ENCODE data around the gene TMPRSS7.
"Not testable (repeated sequence)": the region's sequence is repeated elsewhere in the genome, so short reads cannot be mapped to it uniquely, and the experiment has no call there.

Gene TMPRSS7

DNA sequence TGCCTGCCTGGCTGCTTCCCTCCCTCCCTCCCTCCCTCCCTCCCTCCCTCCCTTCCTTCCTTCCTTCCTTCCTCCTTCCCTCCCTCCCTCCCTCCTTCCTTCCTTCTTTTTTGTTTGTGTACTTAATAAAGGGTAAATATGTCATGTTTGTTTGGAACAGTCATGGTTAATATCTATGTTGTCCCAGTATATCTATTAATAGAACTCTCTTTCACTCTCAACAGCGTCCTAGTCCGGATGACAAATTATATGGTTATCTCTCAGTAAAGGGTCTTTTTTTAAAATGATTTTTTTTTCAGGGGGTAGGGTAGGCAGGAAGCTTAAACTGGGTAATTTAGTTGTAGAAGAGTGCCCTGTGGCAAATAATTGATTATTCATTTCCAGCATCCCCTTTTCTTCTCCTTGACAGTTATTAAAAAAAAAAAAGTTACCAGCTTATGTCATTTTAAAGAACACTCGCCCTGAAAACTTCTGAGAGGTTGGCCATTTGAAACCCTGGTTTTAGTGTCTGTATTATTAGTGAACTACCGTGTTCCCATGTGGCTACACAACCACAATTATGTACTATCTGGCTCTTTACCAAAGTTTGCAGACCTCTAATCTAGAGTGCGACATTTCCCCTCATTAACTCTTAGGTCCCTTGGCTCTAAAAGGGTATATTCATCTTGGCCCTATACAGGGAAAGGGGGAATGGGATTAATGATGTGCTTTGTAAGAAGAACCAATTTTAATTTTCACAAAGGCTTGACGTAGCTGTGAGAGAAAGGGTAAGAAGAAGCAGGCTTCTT, 22.1 kb upstream of the TMPRSS7 start:
- no peak for DNase-seq

DNA sequence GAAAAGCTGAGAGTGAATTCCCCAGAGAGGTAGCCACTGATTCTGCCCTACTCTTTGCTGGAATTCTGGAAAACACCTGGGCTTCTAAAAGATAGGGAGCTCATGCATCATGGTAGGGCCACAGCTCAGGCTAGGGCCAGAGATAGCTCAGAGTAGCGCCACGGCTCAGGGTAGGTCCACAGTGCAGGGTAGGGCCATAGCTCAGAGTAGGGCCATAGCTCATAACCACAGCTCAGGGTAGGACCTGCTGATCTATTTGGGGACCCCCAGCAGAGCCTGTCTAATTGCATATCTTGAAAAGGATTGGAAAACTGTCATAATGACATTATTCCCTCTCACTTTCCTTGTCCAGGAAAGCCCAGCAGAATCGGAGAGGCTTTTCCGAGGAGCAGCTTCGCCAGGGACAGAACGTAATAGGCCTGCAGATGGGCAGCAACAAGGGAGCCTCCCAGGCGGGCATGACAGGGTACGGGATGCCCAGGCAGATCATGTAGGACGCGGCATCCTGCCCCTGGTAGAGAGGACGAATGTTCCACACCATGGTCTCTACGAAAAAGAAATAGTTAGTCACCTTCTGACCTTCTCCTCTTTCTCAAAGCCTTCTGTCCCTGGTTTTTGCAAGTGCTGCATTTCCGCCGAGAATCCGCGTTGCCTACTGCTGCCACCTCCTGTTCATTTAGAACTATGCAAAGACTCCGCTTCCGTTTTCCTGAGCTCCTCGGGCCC, 21.3 kb upstream of the TMPRSS7 start:
- DNase-seq, result no peak

DNA sequence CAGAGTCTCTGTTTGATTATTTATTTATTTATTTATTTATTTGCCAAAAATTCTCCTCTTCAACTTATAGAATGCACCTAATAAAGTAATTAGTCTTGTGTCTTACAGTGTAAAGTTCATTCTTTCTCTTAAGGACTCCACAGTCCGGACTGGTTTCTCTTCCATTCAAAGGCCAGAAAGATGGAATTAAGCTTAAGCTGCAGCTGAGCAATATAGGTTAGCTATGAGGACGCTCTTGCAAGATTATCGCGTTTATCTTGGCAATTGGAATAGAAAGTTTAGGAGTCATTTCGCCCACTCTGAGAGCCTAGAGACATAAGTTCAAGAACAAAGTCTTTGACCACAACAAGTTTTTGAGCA, 20.8 kb upstream of the TMPRSS7 start:
- DNase-seq, result no peak

DNA sequence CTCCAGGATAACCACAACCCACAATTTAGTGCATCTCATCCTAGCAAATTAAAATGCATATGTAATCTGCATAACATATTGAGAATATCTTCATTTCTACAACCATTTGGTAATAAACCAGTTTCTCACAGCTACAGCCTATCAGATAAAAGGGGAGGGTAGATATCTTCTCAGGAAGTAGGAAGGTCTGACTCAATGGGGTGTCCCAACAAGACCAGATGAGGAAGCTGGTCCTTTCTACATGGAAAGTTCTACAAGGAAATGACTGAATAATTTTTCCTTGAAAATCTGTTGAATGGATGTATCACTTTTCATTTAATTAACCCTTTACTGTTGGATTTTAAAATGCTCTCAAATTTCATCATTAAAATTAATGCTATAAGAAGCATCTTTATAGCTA, 17.4 kb upstream of the TMPRSS7 start:
- DNase-seq, result no peak

DNA sequence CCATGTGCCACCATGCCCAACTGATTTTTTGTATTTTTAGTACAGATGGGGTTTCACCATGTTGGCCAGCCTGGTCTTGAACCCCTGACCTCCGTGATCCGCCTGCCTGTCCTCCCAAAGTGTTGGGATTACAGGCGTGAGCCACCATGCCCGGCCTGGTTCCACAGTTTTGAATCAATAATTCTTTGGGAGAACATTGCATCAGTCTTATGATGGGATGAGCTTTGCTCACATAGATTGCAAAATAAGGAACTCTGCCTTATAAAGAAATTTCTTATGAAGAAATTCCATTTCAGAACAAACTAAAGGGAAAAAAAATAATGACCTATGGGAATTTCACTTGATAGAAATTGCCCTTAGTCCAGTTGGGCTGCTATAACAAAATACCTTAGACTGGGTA, 15.8 kb upstream of the TMPRSS7 start:
- DNase-seq, result no peak

DNA sequence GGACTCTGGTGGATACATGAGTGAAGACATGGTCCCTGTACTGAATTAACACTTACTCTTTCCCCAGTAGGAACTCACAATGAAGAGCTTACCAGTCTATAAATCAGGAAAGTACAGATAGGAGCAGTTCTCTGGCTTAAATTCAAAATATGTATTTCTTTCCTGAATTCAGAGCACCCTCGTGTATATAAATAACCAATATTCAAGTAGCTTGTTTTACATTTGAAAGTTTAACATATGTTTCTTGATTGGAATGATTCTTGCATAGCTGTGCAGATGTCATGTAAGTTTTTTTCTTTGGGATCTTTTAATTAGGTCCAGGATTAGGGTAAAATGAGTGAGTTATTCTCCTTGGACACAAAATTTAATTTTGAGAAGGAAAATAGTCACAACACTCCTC, 14.8 kb upstream of the TMPRSS7 start:
- DNase-seq, result no peak

DNA sequence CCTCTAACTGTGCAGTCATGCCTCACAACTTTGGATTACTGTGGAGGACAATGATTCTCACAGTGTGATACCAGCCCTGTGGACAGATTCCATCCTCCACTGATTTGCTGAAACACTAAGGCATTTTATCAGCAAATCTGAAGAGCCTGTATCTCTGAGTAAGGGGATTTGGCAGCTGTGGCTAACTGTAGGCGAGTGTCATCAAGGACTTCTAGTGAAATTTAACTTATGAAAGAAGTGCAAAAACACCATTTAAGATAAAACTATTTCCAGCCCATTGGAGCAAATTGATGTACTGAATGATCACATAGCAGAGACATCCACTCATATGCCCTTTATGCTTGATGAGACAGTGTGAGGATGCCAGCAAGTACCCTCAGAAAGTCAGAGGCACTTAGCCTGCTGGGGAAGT, 13.9 kb upstream of the TMPRSS7 start:
- DNase-seq, result no peak

DNA sequence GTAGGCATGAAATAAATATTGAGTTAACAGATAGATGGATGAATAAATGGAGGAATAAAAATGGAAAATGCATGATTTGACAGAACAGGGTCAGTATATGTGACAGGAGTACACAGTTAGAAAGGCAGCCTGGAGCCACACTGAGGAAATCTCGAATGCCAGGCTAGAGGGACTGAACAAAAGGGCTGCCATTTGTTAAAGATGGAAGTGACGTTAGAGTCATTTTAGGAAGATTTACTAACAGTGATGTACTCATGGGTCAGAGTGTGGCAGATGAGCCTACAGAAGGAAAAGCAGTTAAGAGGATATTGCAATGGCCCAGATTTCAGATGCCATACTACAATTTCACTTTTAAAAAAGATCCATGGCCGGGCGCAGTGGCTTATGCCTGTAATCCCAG, 7.4 kb upstream of the TMPRSS7 start:
- DNase-seq, result no peak

DNA sequence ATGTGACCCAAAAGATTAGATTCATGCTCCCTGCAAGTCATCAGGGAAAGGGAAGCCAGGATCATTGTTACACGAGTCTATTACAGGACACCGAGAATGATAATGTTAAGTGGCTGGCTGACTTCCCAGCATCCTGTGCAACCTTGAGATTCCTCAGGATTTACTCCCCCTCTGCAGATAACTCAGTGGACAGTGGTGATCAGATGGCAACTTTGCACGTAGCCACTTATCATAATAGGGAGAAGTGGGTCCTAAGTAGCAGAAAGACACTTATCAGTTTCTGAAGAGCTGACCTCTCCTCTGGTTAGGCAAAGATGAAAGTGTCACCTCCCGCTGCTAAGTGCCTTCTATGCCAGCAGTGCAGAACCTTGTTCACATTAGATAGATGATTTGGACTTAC, 6.7 kb upstream of the TMPRSS7 start:
- DNase-seq, result no peak

DNA sequence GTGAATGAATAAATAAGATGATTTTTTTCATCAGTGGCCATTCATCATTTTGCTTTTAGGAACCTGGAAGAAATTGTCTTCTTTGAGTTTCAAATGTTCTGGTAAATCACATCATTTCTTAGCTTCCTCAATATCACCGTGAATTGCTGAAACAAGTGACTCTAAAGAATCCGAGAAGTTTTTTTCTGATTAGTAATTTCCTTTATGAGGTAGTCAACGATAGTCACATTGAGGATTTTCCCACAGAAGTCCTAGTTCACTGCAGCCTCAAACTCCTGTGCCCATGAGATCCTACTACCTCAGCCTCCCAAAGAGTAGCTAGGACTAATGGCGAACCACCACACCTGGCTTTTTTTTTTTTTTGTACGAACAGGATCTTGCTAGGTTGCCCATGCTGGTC, 3.6 kb upstream of the TMPRSS7 start:
- DNase-seq, result no peak

DNA sequence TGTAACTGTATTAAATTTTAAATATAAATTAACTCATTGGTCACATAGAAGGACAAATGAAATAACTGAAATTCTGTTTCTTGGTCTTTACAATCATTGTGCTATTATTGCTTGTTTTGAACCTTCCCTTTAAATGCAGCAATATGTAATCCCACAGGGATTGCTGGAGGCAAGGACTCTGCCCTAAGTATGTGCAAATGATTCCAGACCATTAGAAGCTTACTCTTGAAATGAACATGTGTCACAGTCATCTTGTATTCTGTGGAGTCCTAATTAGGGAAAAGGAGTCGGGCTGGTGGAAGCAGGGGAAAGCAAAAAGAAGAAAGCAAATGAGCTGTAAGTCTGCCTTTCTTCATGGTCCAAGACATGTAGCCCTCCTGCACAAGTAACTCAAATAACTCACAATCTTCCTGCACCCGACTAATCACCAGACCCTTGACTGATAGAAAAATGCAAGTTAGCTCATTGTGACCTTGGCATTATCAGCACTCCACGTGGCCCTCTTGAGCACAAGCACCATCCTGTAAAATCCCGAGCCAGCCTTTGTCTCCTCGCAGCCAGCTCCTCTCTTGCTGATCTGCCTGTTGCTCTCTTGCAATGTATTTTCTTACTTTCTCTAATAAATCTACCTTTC, 2.3 kb upstream of the TMPRSS7 start:
- DNase-seq, result no peak

DNA sequence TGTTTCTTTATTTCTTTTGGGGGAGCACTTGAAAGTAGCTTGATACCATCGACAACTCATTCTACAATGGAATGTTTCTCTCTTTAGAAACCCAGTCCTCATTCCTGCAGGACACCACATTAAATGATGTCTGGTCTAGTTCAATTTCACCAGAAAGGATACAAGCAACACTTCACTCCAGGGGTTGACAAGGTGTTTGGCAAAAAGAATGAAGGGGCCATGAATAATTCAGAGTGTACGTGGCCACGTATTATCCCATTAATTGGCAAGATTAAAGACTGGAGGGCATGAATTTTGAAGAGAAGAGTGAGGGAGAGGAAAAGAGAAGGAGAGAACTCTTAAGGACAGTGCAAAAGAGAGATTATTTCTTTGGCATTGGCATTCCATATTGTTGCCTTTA, 705 bp downstream of the TMPRSS7 start:
- DNase-seq, result no peak

DNA sequence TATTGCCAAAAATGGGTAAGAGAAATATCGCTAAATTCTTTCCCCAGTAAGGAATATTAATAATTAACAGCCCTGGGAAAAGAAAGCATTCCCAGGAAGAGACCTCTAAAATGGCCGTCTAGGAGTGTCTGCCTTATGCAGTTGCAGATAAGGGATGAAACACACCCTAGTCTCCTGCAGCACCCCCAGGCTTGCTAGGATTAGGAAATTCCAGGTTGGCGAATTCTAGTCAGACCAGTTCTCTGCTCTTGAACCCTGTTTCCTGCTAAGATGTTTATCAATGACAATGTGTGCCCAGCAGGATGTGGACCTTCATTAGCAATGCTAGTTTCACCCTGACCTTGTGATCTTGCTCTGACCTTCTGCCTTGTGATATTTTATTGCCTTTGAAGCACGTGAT, 2.7 kb downstream of the TMPRSS7 start:
- DNase-seq, result not testable (repeated sequence)

DNA sequence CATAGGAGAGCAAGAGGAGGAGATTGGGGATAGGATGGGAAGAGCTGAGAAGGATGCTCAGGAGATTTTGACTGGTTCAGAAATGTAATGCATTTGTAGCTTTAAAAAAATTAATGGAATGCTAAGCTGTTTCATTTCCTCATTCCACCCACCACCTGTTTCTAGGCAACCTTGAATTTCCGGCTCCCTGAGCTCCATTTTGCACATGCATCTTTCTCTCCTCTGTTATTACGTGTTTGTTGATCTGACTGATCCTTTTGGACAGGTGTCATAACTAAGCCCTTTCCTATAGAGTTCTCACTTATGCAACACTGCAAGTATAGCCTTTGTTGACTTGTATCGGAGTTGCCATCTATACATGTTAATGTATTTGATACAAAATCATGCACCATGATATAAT, 4.3 kb downstream of the TMPRSS7 start:
- no peak for DNase-seq

DNA sequence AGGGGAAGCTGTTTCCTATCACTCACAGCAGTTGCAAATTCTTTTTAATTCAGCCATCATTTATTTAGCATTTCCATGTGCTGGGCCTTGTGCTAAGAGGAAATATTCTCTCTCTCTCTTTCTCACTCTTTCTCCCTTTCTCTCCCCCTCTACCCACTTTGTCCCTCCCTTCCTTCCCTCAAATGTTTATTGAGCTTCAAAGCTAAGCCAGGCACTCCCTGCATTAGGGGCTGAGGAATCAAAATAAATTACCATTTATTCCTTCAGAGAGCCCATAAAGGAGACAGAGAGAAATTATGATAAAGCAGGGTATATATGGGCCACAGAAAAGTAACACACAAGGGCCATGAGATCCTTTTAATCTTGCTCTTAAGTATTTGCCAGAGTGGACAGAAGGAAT, 6.8 kb downstream of the TMPRSS7 start:
- no peak for DNase-seq

DNA sequence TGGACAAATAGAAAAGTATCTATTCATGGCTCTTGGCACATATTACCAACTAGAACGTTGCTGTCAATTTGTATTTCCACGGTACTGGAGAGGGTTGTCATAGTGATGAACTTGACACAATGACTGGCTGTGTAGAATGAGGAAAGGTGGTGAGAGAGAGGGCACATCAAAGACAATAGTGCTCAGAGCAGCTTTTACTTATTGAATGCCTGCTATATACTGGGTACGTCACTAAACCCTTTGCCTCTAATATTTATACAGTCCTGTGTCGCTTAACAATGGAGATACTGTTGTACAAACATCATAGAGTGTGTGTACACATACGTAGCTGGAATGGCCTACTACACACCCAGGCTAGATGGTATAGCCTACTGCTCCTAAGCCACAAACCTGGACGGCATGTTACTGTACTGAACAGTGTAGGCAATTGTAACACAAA, 8.3 kb downstream of the TMPRSS7 start:
- DNase-seq, result no peak

DNA sequence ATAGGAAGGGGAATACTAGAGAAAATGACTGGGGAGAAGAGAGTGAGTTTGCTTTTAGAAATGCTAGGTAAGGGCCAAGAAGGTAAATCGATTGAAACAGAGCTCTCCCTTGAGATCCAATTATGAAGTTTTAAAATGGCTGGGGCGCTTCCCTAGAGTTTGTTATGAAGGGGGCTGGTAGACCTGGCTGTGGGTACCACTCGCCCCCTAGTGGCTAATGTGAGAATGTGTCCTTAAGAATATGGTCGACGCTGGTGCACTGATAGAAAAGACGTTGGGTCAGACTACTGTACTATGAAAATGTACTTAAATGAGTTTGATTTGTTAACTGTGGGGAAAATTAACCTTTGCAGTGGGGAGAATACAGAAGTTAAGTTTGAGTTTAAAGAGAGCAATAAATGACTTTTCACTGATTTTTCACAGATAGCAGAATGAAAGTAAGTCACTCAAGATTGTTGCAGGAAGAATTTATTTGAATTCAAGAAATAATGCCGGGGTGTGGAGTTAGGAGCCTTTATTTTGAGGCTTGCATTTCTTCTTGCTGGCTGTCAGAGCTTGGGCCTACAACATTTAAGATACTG, 9.2 kb downstream of the TMPRSS7 start:
- peak; percentile 53 for DNase-seq

DNA sequence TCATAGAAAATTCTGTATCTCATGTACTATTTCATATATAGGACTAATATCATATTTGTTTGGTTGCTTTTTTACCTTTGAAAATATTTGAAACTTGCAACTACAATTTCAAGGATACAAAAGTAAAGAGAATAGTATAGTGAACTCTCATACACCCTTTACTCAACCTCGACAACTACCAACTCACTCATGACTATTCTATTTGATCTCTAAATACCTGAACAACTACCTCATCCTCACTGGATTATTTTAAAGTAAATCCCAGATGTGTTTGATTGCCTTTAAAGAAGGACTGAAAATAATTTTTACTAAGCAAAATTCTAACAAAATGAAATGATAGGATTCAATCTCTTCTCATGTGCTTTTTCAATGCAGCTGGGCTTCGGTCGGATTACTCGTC, 12.1 kb downstream of the TMPRSS7 start:
- DNase-seq, result no peak

DNA sequence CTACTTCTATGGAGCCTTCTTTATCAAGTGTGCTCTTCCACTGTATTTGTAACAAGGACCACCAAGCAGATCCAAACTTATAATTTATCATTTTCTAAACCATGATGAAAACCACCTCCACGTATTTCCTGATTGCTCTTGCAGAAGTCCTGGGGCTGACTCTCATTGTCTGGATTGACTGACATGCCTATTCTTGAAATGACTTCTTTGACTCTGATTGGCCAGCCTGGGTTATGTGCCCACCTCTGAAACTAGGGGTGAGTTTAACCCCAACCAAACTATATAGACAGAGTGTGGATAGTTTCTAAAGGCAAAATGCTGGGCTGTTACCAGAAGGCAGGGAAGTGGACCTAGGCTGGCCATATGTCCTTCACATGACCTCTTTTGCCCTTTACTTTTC, 12.7 kb downstream of the TMPRSS7 start:
- no peak for DNase-seq

DNA sequence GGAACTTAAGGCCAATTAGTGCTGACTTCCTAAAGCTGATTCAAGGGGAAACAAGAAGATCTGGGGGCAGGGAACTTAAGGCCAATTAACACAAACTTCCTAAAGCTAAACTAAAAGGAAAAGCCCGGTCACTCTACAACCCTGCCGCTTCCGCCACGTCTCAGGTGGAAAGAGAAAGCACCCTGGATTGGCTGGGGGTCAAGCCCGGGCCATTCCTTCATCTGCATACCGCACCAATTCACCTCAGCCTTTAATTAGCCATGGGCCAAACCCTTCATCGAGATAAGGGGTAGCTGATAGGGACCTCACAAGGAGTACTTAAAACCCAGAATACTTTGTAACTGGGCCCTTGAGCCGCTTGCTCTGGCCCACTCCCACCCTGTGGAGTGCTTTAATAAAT, 14.4 kb downstream of the TMPRSS7 start:
- no peak for DNase-seq

DNA sequence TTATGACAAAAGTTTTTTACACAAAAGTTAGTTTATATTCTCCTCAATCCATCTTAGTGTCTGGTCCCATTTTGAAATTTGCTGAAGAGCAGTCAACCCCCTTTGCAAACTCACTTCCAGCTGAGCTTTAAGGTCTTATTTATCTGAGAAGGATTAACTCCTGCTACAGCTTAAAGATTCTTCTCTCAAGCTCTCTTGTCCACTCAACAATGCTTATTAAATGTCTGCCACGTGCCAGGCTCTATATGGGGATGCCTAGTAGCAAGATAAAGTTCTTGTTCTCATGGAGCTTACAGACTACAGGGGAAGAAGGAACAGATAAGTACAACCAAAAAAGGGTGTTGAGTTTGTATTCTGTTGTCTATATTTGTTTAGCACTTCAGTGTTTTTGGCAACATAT, 18.7 kb downstream of the TMPRSS7 start:
- no peak for DNase-seq

DNA sequence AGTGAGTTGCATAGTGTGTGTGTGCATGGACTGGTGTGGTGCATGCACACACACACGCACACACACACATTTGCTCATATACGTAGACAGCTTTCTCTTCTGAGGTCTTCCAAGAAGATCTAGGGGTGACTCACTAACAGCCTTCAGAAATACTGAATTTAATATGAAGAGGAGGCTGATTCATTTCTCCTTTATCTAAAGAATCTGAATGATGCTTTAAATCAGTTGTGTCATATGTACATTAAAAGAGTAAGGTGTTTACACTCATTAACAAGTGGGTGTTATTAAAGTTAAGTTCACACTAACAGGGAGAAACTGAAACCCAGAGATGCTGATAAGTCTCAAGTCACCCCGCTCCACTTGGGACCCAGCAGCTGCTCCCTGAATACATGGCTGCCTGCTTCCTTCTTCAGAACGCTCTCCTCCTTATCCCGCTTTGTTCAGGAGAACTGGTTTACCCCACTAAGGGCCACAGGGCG, 22.0 kb downstream of the TMPRSS7 start:
- DNase-seq, result no peak

DNA sequence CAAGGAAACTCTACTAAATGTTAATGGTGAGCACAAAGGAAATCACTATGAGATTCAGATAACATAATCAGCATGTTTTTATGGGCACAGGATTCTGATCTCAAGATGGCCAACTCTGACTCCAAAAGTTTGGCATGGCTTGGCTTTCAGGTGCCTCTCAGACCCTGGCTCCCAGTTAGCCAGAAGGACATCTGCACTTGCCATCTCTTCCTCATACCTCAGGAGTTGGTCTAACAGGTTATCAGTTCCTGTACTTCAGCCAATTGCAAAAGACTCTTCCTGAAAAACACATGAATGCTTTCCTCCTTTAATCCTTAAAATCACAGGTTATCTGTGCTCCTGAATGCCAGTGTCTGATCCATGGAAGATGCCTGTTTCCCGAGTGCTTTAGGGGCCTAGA, 25.0 kb downstream of the TMPRSS7 start:
- DNase-seq, result no peak

DNA sequence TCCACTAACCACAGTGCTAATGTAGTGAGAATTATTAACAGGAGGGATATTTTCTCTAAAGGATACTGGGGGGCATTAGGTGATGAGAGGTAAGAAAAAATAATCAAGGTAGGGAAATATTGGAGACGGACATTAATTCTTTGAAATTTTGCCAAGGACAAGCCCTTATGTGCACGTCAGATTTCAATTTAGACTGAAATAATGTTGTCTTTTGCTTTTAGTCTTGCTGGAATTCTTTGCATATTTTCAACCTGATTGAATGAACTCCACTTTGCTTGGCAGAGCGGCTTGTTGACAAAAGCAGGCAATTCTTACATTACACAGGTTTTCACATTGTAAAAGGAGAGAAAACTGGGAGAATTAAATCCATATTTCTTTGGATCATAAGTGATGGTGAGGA, 26.6 kb downstream of the TMPRSS7 start:
- DNase-seq, result no peak

Data from KG1 (cell line).